NCI-H1417 (cell line): ENCODE data around the gene TMCC1.
A peak's percentile ranks its signal among the peaks of the same experiment; 100 is the strongest.
"Not testable (repeated sequence)": the region's sequence is repeated elsewhere in the genome, so short reads cannot be mapped to it uniquely, and the experiment has no call there.

Experiments
- DNase-seq, 3 experiments: peaks; one replicate each; lab custom pipeline; 2025; lab: John Stamatoyannopoulos, UW

TMCC1 gene

DNA sequence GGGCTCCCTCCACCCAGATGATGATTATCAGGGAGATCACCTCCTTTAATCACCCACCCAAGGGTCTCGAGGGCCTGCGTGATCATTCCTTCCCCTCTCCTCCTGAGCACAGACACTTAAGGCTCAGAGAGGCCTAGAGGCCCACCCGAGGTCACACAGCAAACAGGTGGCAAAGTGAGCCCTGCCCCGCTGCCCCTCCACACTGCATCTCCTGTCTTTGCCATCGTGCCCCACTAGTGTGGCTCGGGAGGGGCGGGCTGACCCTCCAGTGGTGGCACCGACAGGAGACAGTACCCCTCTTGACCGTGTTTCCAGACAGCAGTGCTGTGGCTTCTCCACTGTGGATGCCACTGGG lies 282.1 kb downstream of the TMCC1 start:
- no peak for DNase-seq

DNA sequence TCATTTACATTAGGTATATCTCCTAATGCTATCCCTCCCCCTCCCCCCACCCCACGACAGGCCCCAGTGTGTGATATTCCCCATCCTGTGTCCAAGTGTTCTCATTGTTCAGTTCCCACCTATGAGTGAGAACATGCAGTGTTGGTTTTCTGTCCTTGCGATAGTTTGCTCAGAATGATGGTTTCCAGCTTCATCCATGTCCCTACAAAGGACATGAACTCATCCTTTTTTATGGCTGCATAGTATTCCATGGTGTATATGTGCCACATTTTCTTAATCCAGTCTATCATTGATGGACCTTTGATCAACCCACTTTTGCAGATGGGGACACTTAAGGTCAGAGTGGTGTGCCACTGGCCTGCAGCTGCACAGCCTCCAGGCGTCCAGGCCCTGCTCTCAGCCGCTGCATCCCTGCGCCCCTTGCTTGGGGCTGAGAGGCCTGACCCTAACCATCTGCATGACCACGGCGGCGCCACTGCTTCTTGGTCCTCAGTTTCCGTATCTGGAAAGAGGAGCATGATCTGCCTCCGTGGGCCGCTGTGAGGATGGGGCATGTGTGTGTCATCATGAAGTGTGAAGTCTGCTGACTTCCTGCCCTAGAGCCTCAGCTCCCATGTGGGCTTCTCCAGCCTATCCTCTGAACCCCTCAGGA lies 282.6 kb downstream of the TMCC1 start:
- not testable (repeated sequence) for DNase-seq

DNA sequence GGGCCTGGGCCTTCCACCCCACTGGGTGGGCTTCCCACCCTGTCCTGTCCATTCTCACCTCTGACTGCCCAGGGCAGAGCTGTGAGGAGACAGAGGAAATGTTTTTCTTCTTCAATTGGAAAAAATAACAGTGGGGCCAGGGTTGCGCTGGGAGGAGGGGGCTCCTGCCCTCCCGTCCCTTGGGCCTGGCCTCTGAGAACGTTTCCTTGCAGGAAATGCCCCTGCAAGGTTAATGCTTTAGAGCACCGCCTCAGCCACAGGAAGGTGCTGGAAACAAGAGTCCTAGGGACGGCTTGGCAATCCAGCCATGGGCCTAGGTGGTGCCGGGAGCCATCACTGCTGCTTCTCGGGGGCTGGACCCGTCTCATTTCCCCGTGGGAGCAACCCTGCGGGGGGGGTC lies 283.2 kb downstream of the TMCC1 start:
- no peak for DNase-seq

DNA sequence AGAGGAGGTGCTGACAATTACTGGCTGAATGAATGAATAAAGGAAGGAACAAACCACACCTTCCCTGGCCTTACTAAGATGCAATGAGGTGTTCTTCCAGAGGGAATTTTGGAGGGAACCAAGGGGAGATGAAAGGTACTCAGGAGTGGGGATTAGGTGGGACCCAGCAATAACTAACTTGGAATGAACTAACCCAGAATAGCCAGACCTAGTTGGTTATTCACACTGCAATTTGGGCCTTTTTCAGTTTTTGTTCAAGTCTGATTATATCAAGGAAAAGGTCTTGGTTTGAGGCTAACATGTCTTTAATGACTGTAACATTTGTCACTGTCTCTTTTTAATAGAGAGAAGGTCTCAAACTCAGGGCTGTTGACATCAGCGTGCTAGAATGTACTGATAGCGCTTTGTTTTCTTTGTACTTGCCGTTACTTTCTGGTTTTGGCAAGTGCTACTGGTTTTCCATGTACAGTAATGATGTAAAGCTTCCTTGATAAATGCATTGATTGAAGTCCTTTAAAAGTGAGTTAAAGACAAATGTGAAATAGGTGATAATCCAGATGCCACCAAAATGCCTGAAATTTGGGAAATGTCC lies 283.8 kb downstream of the TMCC1 start:
- DNase-seq: no peak

DNA sequence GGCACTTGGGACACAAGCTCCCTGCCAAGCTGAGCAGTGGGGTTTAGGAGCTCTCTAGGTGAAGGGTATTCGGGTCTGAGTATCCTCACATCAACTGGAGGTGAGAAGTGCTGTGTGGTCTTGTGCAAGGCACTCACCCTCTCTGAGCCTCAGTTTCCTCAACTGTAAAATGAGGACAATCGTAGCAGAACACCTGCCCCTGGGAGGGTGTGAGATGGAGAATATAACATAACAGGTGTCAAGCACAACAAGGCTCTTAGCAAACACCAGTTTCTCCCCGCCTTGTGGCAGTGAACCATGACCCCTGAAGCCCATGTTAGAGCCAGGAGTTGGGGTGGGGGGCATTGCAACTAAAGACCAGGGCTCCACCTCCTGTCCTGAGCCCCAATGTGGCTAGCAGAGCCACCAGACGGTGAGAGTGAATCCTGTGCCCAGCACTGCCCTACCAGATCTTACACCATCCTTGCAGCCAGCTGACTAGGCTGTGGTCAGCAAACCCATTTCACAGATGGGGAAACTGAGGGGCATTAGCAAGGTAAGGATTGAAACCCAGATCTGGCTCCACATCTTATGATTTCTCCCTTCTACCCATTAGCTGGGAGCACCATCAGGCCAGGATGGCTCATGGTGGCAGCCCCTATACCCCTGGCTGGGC lies 284.4 kb downstream of the TMCC1 start:
- no peak for DNase-seq

DNA sequence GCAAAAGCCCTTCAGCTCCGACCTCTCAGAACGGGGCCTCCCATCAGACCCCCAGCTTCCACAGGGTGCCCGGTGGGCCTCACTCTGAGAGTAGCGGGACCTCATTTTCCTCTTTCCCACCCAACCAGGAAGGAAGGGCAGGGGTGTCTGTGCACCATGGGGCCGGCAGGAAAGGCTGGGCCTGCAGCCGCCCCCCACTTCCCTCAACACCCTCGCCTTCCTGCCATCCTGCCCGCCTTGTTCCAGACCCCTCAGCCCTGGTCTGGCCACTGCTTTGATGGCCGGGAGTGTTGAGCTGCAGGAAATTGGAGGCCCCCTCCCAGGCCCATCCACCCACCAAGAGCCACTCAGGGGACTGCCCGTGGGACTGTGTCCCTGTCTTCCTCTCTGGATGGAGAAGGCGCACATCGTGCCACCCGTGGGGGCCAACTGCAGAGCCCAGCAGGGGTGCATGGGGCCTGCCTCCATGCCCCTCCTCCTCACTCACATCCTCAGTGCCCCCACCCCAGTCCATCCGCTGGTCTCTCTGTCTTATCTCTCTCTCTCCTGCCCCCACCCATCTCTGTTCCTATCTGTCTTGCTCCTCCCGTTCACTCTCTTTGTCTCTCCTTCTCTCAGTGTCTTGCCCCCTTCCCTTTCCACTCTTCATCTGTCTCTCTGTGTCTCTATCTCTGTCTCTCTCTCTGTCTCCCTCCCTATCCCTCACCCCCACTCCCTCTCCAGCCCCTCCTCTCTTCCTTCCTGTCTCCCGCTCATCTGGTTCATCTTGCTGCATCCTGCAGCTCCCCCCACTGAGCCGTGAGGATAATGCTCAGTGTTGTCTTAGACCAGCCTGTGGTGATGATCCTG lies 285.2 kb downstream of the TMCC1 start:
- DNase-seq: peak in 2 of 3 experiments; percentile 52 to 68

DNA sequence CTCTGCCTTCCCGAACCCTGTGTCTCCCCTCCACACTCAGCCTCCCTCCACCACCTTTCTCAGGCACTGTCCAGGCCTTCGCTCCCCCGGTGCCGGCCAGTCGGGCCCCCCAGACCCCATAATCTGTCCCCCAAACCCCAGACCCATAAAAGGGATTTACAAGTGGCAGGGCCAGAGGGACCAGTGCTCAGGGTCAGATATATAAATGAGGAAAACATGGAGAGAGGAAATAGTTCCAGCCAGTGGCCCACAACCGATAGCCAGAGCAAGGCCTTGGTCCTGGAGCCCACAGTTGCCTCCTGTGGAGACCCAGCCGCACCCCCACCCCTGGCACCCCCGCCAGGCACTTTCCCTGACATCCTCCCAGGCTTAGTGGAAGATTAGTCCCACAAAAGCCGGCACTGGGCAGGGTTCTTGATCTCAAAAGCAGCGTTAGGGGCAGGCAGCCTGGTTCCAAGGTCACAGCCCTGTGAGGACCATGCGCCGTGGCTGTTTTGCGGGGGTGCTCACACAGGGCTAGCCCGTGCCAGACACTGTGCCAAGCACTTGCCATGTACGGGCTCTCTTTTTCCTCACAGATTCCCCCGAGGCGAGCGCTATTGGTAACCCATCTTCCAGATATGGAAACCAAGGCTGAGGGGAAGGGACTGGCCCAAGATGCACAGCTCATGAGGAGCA lies 286.0 kb downstream of the TMCC1 start:
- peak in 2 of 3 experiments; percentile 53 to 58 for DNase-seq

DNA sequence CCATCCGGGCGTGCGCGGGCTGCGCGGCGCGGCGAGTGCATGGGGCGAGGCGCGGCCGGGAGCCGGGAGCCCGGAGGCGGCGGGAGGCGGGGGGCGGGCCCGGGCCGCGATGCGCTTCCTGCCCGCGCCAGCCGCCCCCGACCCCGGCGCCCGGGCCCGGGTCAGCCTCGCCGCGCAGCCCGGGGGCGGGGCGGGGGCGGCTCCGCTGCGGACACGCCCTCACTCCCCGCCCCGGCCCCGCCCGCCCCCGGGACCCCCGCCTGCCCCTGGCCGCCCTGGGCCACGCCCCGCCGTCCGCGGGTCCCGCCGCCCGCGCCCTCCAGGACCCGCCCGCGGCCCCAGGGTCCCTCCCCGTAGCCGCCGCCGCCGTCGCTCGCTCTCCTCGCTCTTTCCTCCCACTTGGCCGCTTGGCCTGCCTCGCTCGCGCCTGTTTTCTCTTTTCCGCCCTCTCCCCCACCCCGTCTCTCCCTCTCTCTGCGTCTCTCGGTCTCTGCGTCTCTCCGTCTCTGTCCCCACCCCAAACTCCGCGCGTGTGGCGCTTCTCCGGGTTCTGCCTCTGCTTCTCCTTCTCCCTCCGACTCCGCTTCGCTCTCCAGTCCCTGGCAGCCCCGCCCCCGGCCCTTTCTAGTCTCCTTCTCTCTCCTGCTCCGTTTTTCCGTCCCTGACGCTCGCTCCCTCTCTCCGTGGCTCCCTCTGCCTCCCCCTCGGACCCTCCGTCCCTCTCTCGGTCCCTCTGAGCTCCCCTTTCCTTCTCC lies 286.7 kb downstream of the TMCC1 start, which contains the start of gene PLXND1:
Gene PLXND1 (minus strand): TSS at position 41 of the 755 bp plus-strand sequence. CDS start 37 bp downstream, at position 4.
- DNase-seq: peak; percentile 13 to 94 (median 92)

DNA sequence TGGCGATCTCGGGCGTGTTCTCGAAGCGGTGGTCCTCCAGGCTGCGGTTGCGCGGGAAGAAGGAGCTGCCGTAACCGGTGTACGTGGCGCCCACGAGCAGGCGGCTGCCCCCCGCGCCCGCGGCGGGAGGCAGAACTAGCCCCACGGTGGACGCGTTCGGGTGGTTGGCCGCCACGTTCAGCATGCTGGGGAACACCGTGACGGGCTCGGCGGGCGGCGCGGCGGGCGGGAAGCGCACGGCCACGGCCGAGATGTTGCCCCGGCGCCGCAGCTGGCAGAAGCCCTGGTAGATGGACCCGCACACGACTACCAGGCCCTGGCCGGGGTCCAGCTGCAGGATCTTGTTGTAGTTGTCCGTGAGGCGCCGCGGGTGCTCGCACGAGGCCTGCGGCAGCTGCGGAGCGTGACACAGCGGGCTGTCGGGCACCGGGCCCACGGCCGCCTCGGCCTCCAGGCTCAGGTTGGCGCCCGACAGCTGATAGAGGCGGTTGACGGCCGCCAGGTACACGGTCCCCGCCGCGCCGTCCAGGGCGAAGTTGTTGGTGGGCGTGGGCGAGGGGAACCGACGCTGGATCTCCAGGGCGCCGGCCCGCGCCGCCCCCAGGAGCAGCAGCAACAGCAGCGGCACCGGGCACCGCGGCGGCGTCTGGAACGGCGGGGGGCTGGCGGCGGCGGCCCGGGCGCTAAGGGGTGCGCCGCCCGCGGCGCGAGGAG lies 287.4 kb downstream of the TMCC1 start:
- peak in 2 of 3 experiments; percentile 86 to 91 for DNase-seq

DNA sequence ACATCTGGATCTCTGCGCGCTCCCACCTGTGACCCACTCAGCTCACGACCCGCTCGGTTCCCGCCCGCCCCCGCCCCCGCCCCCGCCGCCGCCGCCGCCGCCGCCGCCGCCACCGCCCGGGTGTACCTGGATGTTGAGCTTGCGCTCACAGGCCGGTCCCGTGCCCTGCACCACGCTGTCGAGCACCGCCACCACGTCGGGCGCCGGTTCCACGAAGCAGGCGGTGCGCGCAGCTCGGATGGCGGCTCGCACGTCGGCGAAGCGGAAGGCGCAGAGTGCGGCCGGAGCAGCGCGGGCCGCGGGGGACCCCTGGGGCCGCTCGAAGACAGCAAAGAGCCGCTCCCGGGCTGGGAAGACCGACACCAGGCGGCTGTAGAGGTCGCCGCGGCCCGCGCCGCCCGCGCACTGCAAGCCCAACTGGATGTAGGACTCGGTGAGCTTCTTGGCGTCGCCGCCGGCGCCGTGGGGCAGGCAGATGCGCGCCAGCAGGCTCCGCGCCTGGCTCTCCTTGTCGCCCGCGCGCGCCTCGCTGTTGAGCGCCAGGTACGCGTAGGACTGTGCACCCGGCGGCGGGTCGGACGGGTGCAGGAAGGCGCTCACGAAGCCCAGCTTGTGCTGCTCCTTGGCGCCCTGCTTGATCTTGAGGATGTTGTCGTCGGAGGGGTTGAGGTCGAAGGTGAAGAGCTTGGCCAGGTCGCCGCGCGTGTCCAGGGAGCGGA lies 288.1 kb downstream of the TMCC1 start:
- peak; percentile 39 to 91 (median 88) for DNase-seq

DNA sequence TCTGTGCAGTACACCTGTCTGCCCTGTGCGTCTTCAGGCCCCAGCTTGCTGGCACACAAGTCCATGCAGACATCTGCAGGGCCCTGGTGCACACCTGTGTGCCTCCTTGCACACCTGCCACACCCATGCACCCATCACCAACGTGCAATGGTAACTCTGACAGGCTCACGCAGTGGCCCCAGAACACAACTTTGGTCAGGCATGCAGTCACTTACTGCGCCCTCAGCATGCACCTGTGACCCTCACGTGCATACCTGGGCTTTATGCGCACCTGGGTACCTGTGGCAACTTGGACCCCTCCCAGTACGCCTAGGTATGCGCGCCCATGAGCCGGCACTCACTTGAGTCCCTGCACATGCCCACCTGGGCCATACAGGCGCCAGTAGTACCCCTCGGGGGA lies 288.7 kb downstream of the TMCC1 start:
- DNase-seq: peak in 2 of 3 experiments; percentile 55 to 67

DNA sequence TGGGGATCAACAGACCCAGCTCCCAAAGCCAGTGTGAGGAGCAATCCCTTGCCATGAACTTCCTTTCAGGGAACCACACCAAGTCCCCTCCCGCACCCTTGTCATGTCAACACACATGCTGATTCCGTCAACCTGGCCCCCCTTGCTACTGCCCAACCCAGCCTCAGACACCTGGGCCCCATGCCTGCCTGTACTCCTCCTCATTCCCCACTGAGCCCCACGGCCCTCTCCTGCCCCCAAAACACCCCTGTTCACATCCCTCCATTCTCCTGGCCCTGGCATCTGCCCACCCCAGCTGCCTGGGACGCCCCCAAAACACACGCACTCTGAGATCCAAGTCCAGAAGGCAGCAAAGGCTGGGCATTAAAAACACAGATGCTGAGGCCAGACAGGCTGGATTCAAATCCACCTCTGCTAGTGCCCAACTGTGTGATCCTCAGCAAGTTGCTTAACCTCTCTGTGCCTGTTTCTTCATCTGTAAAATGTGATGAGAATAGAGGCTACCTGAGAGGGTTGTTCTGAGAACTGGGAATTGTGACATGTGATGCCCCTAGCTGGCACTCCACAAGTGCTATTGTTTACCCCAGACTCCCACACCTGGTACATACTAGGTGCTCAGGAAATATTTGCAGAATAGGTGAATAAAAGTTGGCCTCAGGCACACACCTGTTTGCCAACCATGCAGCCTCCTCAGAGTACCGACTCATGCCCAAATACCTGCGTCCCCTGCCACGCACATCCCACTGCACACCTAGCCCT lies 289.3 kb downstream of the TMCC1 start:
- peak in 1 of 3 experiments; percentile 47 for DNase-seq

DNA sequence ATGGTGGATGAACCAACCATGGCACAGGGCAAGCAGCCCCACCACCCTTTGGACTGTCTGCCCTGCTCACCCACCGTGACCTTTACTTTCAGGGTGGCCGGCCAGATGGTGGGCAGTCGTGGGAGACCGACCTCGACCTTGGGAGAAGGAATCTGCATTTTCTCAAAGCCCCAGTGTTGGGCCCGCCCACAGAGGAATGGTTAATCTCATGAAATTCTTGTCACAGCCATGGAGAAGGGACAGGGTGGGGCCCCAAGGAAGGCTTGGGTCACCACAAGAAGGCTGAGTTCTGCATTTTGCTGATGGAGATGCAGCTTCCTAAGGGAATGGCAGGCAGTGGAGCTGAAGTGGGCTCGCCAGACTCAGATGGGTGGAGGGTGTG lies 290.0 kb downstream of the TMCC1 start:
- no peak for DNase-seq

DNA sequence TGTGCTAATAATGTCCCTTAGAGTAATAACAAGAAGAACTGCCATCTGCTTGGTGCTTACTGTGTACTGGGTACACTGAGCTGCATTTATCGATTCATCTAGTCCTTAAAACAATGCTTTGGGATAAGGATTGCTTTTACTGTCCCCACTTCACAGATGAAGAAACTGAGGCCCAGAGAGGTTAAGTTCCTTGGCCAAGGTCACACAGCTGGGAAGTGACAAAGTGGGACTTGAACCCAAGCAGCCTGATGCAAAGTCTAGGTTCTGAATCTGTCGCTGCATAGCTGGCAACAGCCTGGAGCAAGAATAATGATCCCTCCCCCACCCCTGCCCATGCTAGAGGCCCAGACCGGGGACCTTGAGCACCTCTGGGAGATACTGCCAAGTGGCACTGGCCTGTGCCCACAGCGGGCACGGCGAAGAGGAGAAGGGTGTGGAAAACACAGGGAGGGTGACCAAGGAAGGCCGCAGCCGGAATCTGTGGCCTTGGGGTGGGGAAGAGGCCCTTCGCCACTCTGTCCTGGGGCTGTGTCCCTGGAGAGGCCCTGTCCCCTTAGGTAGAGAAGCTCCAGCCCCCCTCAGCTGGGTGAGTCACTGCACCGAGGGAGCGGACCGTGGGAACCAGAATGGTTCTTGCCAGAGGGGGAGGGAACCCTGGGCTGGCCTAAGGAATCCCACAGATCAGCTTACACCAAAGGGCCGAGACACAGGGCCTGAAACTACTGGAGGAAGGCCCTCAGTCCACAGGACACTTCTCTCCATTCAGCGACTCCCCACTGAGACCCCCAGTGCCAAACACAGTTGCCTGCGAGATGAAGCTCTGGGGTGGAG lies 290.6 kb downstream of the TMCC1 start:
- DNase-seq: no peak

DNA sequence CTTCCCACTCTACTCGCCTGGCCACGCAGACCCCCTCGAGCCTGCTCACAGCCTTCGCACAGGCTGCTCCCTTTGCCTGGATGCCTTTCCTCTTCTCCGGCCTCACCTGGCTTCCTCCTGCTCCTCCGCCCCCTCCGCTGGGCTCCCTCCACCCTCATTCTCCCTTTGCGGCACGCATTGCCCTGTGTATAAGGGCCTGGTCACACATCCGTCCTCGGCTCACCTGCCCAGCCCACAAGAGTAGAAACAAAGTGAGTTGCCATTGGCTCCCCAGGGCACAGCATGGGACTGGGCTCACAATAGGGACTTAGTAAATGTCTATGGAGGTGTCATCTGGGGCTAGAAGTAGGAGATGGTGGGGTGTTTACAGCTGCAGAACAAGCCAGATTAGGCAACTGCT lies 291.2 kb downstream of the TMCC1 start:
- peak in 2 of 3 experiments; percentile 36 to 38 for DNase-seq

DNA sequence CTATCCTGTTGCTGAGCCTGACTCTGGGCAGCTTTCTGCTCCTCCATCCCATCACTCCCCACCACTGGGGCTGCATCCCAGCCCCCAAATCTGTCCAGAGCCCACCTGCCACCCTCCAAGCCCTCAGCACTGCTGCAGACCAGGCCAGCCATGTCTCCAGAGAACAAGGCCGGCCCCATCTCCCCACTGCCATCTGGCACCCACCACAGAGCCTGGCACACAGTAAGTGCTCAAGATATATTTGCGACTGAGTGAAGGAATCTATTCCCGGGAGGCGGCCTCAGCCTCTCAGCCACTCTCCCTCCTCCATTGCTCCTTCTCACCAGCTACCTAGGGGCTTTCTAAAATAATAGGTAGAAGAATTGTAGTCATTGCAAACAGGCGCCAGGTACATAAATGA lies 291.8 kb downstream of the TMCC1 start:
- no peak for DNase-seq

DNA sequence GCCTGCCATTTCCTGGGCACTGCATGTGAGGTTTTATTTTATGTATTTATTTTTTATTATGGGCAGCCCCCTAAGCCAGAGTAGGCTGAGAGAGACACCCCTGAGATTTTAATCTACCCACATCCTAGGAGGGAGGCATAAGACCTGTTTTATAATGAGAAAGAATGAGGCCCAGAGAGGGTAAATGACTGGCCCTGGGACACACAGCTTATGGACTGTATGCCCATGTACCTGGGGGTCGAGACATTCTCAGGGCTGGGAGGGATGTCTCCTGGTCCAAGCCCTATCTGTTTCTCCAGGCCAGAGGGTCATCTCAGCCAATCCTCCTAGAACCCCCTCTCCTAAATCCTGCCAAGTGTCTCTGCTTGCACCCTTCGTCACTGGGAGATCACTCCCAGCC lies 293.2 kb downstream of the TMCC1 start:
- DNase-seq: no peak

DNA sequence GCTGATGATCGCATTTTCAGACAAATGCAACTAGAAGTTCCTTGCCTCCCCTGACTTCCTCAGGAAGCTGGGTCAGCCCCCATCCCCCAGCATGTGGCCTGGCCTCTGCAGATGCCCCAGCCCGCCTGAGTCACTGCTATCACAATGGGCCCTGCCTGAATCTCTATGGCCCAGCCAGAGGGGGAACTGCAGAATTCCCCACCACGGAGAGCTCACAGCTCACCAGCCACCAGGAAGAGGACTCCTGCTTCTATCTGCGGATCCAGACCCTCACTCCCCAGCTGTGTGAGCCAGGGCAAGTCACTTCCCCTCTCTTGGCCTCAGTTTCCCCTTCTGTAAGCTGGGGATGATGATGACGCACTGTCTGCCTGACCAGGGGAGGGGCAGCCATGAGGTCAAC lies 293.9 kb downstream of the TMCC1 start:
- no peak for DNase-seq
